Measurements from ENCODE around the gene BLM.

DNA sequence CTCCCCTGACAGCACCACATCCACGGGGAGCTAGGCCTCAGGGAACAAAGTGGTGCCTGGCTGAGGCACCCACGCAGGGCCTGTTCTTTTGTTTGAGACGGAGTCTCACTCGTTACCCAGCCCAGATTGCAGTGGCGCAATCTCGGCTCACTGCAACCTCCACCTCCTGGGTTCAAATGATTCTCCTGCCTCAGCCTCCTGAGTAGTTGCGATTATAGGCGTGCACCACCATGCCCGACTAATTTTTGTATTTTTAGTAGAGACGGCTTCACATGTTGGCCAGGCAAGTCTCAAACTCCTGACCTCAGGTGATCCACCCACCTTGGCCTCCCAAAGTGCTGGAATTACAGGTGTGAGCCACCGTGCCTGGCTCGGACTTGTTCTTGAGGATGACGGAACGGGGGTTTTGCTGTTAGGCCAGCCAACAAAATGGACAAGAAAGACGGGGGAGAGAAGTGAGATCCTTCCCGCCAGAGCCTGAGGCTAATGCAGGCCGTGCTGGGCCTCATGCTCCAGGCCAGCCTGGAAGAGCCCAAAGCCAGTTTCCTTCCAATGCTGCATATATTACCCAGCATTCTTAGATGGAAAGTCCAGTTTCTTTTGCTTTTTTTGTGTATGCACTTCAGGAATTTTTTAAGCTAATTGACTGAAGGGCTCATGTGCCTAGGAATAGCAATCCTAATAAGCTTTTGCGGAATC lies 123.2 kb downstream of the BLM start:
- TF ChIP-seq TAF1 (IDR thresholded peaks at IDR 0.05; ENCODE audit: borderline replicate concordance, low read depth, low read length) (no peak), GABPA (IDR thresholded peaks at IDR 0.05; ENCODE audit: low read depth) (no peak), NFIC (IDR thresholded peaks at IDR 0.05; ENCODE audit: borderline replicate concordance) (no peak), CHD2 (IDR thresholded peaks at IDR 0.05; ENCODE audit: low read length, partially characterized antibody) (no peak), POLR2AphosphoS5 (IDR thresholded peaks at IDR 0.05; ENCODE audit: low read depth, low read length) (no peak), RCOR1 (IDR thresholded peaks at IDR 0.05; ENCODE audit: low read length) (no peak), MXI1 (IDR thresholded peaks at IDR 0.05; ENCODE audit: low read depth, low read length) (no peak)
- TF ChIP-seq, protein P1, sequence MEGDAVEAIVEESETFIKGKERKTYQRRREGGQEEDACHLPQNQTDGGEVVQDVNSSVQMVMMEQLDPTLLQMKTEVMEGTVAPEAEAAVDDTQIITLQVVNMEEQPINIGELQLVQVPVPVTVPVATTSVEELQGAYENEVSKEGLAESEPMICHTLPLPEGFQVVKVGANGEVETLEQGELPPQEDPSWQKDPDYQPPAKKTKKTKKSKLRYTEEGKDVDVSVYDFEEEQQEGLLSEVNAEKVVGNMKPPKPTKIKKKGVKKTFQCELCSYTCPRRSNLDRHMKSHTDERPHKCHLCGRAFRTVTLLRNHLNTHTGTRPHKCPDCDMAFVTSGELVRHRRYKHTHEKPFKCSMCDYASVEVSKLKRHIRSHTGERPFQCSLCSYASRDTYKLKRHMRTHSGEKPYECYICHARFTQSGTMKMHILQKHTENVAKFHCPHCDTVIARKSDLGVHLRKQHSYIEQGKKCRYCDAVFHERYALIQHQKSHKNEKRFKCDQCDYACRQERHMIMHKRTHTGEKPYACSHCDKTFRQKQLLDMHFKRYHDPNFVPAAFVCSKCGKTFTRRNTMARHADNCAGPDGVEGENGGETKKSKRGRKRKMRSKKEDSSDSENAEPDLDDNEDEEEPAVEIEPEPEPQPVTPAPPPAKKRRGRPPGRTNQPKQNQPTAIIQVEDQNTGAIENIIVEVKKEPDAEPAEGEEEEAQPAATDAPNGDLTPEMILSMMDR (IDR thresholded peaks at IDR 0.05) = no peak

Data from SK-N-SH (cell line).